Caki2 (cell line): Measurements from ENCODE around the gene PLCB1. TPM values are rescaled to one million over a fixed set of nuclear protein-coding genes. Genes with fewer than 3 reads are reported as not detected.
A peak's percentile ranks its signal among the peaks of the same experiment; 100 is the strongest.

Experiments used
- DNase-seq: peaks from one replicate; pipeline ENCODE4 v3.0.0-alpha.2; 2015; ENCODE audit warnings: low read depth
- in situ Hi-C: cut with HindIII; loops from 2 replicates; pipeline ENCODE4 v1.10.0; 2016; ENCODE audit warnings: low sequenced_read_pairs, low pct_unique_long_range_greater_than_20kb, mixed read lengths
- total RNA-seq: library from RNA; depleted of rRNA; stranded (reverse); fragments of >200 nt; shearing (Covaris generic); gene quantifications from 2 replicates; pipeline ENCODE4 v1.2.3, GENCODE V29; 2014; ENCODE audit warnings: low replicate concordance

PLCB1 gene
- total RNA-seq, 1 experiment from 2014 or later: 2.4 TPM

GRCh38 chr20:8305449-8305978 lies 173.4 kb downstream of the PLCB1 start:
- in situ Hi-C loops: no loop called here

GRCh38 chr20:8306937-8307336 lies 174.9 kb downstream of the PLCB1 start:
- DNase-seq: no peak
- in situ Hi-C loops: no loop called here

More at GRCh38 chr20:8305449-8305978, 173.4 kb downstream of the PLCB1 start:
- DNase-seq: peak; percentile 14

- DNase-seq: peak; percentile 27
- in situ Hi-C loops: no loop called here
Measured at GRCh38 chr20:8309634-8310033, 177.6 kb downstream of the PLCB1 start.

- DNase-seq: no peak
- in situ Hi-C loops: no loop called here
Measured at GRCh38 chr20:8310618-8311017, 178.6 kb downstream of the PLCB1 start.

GRCh38 chr20:8313073-8313472 lies 181.0 kb downstream of the PLCB1 start:
- no peak for DNase-seq
- in situ Hi-C loops: no loop called here

GRCh38 chr20:8315639-8316573 lies 183.8 kb downstream of the PLCB1 start:
- in situ Hi-C loops: no loop called here
- no peak for DNase-seq

- no peak for DNase-seq
- in situ Hi-C loops: no loop called here
Measured at GRCh38 chr20:8317448-8317847, 185.4 kb downstream of the PLCB1 start.

GRCh38 chr20:8318965-8319625 lies 187.0 kb downstream of the PLCB1 start:
- DNase-seq: no peak
- in situ Hi-C loops: no loop called here

- in situ Hi-C loops: no loop called here
- no peak for DNase-seq
Measured at GRCh38 chr20:8320306-8320705, 188.2 kb downstream of the PLCB1 start.

GRCh38 chr20:8321001-8321400 lies 188.9 kb downstream of the PLCB1 start:
- no peak for DNase-seq
- in situ Hi-C loops: no loop called here

GRCh38 chr20:8322662-8323217 lies 190.7 kb downstream of the PLCB1 start:
- no peak for DNase-seq
- in situ Hi-C loops: no loop called here

- no peak for DNase-seq
- in situ Hi-C loops: no loop called here
Measured at GRCh38 chr20:8326191-8326590, 194.1 kb downstream of the PLCB1 start.

- in situ Hi-C loops: no loop called here
- DNase-seq: no peak
Measured at GRCh38 chr20:8326899-8327298, 194.8 kb downstream of the PLCB1 start.

GRCh38 chr20:8328189-8328588 lies 196.1 kb downstream of the PLCB1 start:
- in situ Hi-C loops: no loop called here
- DNase-seq: no peak

- DNase-seq: peak; percentile 7
- in situ Hi-C loops: no loop called here
Measured at GRCh38 chr20:8330319-8330784, 198.3 kb downstream of the PLCB1 start.

GRCh38 chr20:8330785-8331695 lies 199.0 kb downstream of the PLCB1 start:
- peak; percentile 67 for DNase-seq
- in situ Hi-C loops: no loop called here

- peak; percentile 54 for DNase-seq
- in situ Hi-C loops: no loop called here
Measured at GRCh38 chr20:8331740-8332412, 199.8 kb downstream of the PLCB1 start.
